T-cell (primary cell): ENCODE results near the gene PTAR1. TPM values are rescaled to one million over a fixed set of nuclear protein-coding genes. Genes with fewer than 3 reads are reported as not detected.

ENCODE experiments used
- ATAC-seq, 4 experiments: fragments of 200-7000 bp in 3 of 4; fragments of 150-1000 bp in 1 of 4; cut with Tn5 transposase; replicated peaks in 1 of 4; 1 replicate in 3 of 4; 2 replicates in 1 of 4; pipeline ENCODE4 v1.10.0; 2021; ENCODE audit warnings: moderate library complexity in 3 of 4, mild to moderate bottlenecking in 2 of 4, moderate number of reproducible peaks in 1 of 4
- CTCF ChIA-PET, 2 donors: fragments of 300-600 bp; sonication (Branson Sonifier 250); formaldehyde crosslinking; loops; one replicate each; lab custom pipeline; 2022; ENCODE audit warnings: antibody characterized with exemption in 2 of 2; lab: Charles Lee
- POLR2A ChIA-PET, 2 donors: fragments of 300-600 bp; sonication (Branson Sonifier 250); formaldehyde crosslinking; loops; one replicate each; lab custom pipeline; 2022; ENCODE audit warnings: antibody characterized with exemption in 2 of 2; lab: Charles Lee
- DNase-seq, 35 experiments: peaks; one replicate each; pipeline versions ENCODE4 v3.0.0 to v3.0.0-alpha.2; 2013 to 2023
- H3K27ac ChIP-seq: one replicate; pipeline ENCODE4 v1.5.1; 2013; ENCODE audit warnings: low read length
- H3K27me3 ChIP-seq, 2 experiments: replicated peaks in 1 of 2; 1 replicate in 1 of 2; 2 replicates in 1 of 2; pipeline versions ENCODE4 v1.6.1 to v1.7.0; 2013; ENCODE audit warnings: low read length in 1 of 2, mixed read lengths in 1 of 2; ENCODE audit not compliant: control insufficient read depth in 2 of 2, insufficient read depth in 2 of 2; ENCODE audit errors: extremely low read depth in 1 of 2
- H3K36me3 ChIP-seq, 2 donors: 1 replicate in 1 of 2; 2 replicates in 1 of 2; pipeline versions ENCODE4 v1.6.1 to v1.7.0; 2013; ENCODE audit warnings: low read length in 1 of 2; ENCODE audit not compliant: control insufficient read depth in 2 of 2, insufficient read depth in 1 of 2; ENCODE audit errors: extremely low read depth in 1 of 2
- H3K4me1 ChIP-seq, 2 experiments: 1 replicate in 1 of 2; 2 replicates in 1 of 2; pipeline versions ENCODE4 v1.6.1 to v1.7.0; 2013; ENCODE audit warnings: low read length in 2 of 2, mixed read lengths in 1 of 2; ENCODE audit not compliant: insufficient read depth in 2 of 2, control insufficient read depth in 1 of 2; ENCODE audit errors: extremely low read depth in 1 of 2
- H3K4me3 ChIP-seq, 2 donors: 1 replicate in 1 of 2; 2 replicates in 1 of 2; pipeline versions ENCODE4 v1.5.1 to v1.7.0; 2013; ENCODE audit warnings: mild to moderate bottlenecking in 2 of 2, low read length in 1 of 2, moderate library complexity in 1 of 2; ENCODE audit not compliant: control insufficient read depth in 1 of 2; ENCODE audit errors: extremely low read depth in 1 of 2
- H3K9me3 ChIP-seq: 2 replicates; pipeline ENCODE4 v1.7.0; 2013
- H3K27ac Mint-ChIP-seq, 2 donors: one replicate each; pipeline ENCODE4 v1.8.0; 2020 to 2021; ENCODE audit warnings: mild to moderate bottlenecking in 2 of 2, mixed read lengths in 2 of 2
- H3K27me3 Mint-ChIP-seq, 2 donors: one replicate each; pipeline ENCODE4 v1.8.0; 2021 to 2022; ENCODE audit warnings: mixed read lengths in 2 of 2
- H3K36me3 Mint-ChIP-seq: one replicate; pipeline ENCODE4 v1.8.0; 2021; ENCODE audit warnings: mixed read lengths
- H3K4me1 Mint-ChIP-seq, 3 donors: one replicate each; pipeline ENCODE4 v1.8.0; 2020 to 2022; ENCODE audit warnings: mixed read lengths in 3 of 3, mild to moderate bottlenecking in 1 of 3
- H3K4me3 Mint-ChIP-seq, 3 donors: one replicate each; pipeline ENCODE4 v1.8.0; 2020 to 2022; ENCODE audit warnings: mild to moderate bottlenecking in 3 of 3, mixed read lengths in 3 of 3, moderate library complexity in 3 of 3
- H3K9me3 Mint-ChIP-seq, 3 donors: one replicate each; pipeline ENCODE4 v1.8.0; 2020 to 2022; ENCODE audit warnings: mixed read lengths in 3 of 3
- WGBS: methylation state at CpG from one replicate; pipeline ENCODE4 v1.1.5; 2013; ENCODE audit warnings: missing lambda C conversion rate; ENCODE audit not compliant: insufficient coverage; 5-methylcytosine and 5-hydroxymethylcytosine counted together
- total RNA-seq, 35 experiments: library from RNA in 6 of 35; stranded (reverse) in 6 of 35; fragments of 120-200 nt in 1 of 35; gene quantifications; one replicate each; pipeline versions ENCODE4 v1.2.1 to v1.2.4 and lab custom pipeline; 2013 to 2026

Gene PTAR1
- total RNA-seq, 5 donors from 2014 or later (not counting 1 experiment from before 2014, with no cell fraction given): 57.4 to 90.5 (median 67.6) TPM

DNA sequence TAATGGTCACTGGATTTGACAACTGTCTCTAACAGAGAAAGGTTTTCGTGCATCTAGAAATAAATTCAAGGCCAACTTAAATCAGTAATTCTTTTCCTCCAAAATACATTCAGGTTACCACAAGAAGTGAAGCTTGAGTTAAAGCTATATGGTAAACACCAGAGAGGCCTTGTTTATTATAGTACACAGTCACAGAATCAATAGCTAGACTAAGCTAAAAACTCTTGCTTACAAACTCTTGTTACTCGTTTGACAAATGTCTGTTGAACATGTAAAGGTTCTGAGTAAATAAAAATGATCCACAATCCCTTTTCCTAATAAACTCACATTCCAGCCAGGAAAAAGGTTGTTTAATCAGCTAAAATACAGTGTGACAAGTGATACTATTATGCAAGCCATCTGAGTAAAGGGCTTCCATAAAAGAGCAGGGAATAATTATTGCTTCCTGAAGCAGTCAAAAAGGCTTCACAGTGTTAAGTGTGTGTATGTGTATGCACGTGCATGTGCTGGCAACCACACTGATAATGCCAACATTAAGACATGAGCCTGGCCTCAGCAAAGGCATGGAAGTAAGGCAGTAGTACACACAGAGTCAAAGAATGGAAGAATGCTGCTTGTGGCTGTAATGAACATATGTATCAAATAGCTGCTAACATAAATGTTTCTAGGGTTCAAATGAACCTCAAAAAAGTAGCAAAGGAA is 12.8 kb downstream of the PTAR1 start:
- H3K36me3 ChIP-seq: peaks cover 0 to 31% of the 10 kb centered on the region in 2 donors
- H3K9me3 ChIP-seq: no peaks in the 10 kb centered on the region
- no peaks in the 10 kb centered on the region for H3K27me3 ChIP-seq
- 83% methylated on average over 1 of the region's 3 CpGs for WGBS
- Mint-ChIP-seq H3K27ac (no peak overlapping the region), H3K36me3 (peaks cover 56% of the 10 kb centered on the region), H3K4me3 (no peak overlapping the region), H3K4me1 (peaks cover 48 to 64% (median 58%) of the 10 kb centered on the region in 3 donors), H3K9me3 (no peaks in the 10 kb centered on the region), H3K27me3 (no peaks in the 10 kb centered on the region)
- DNase-seq (no peak), ATAC-seq (no peak)
- ChIA-PET POLR2A (interaction anchor here (0.5 to 0.6 kb wide), 2 partner anchors 12 to 13 kb away, joined by 3 read pairs; no protein-coding TSS in a partner anchor), CTCF (no interaction called here)
- H3K27ac ChIP-seq: no peak overlapping the region
- peaks cover 0 to 10% of the 10 kb centered on the region in 2 experiments for H3K4me1 ChIP-seq
- no peak overlapping the region for H3K4me3 ChIP-seq

DNA sequence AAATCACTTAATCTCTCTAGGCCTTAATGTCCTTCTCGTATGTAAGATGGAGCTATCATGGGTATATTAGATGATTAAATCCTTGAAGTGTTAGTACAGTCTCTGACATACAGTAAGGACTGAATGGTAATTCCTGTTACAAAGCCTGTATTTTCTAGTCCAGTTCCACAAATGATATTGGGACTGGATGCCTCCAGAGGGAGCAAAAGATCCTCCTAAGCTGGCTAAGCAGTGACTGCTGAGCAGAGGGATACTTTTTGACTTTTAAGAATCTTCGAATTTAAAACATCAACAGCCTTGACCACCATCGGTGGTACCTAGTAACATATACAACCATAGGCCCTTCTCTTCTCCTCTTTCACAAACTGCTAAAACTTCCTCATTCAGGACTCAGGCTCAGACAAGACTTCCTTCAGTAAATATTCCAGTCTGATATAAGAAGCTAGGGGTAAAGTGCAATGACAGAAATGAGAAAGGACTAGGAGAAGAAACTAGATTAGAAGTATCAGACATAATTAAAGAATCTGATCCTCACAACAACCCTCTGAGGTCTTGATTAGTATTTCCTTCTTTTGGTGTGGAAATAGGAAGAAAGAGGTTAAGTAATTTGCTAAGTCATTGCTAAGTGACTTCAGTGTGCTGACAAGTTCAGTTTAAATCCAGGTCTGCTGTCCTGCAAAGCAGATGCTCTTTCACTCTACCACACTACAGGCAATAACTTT is 13.9 kb downstream of the PTAR1 start:
- ChIA-PET CTCF (no interaction called here), POLR2A (no interaction called here)
- H3K4me1 ChIP-seq: peaks cover 0 to 10% of the 10 kb centered on the region in 2 experiments
- H3K27me3 ChIP-seq: no peaks in the 10 kb centered on the region
- H3K27ac ChIP-seq: no peak overlapping the region
- ATAC-seq (no peak), DNase-seq (no peak)
- peaks cover 46 to 59% (median 56%) of the 10 kb centered on the region in 3 donors for H3K4me1 Mint-ChIP-seq
- H3K9me3 ChIP-seq: no peaks in the 10 kb centered on the region
- peaks cover 0 to 32% of the 10 kb centered on the region in 2 donors for H3K36me3 ChIP-seq
- no peak overlapping the region for H3K27ac Mint-ChIP-seq
- H3K9me3 Mint-ChIP-seq: no peaks in the 10 kb centered on the region
- H3K27me3 Mint-ChIP-seq: no peaks in the 10 kb centered on the region
- H3K4me3 ChIP-seq: no peak overlapping the region
- no peak overlapping the region for H3K4me3 Mint-ChIP-seq
- WGBS: 80% methylated on average over 1 of the region's 3 CpGs
- H3K36me3 Mint-ChIP-seq: peaks cover 65% of the 10 kb centered on the region

DNA sequence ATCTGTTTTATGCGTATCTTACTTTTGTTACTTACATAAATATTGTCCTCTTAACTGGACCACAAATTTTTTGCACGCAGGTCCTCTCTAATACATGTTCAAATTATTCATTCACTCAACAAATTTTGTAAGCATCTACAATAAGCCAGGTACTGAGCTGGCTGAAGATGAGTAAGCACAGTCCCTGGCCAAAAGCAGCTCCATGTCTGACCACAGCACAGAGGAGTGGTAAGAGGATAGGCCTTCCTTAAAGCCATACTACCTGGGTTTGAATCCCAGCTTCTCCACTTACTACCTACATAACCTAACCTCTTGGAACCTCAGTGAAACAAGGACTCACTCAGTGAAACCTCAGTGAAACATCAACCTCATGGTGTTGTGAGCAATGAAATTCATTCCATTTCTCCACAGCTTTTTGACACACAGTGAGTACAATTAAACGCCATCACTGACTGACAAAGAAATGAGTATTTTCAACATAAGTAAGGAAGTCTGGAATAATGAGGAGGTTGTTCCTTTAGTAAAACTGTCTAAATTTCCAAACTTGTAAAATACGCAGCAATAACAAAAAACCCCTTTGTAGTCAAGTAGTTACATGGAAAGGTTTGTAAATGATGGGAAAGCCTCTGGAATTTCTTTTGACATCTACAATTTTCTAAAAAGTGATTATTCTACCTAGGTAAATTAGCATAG is 15.0 kb downstream of the PTAR1 start:
- Mint-ChIP-seq H3K9me3 (no peaks in the 10 kb centered on the region), H3K36me3 (peaks cover 63% of the 10 kb centered on the region), H3K4me3 (no peak overlapping the region), H3K4me1 (peaks cover 46 to 53% (median 48%) of the 10 kb centered on the region in 3 donors), H3K27me3 (no peaks in the 10 kb centered on the region), H3K27ac (no peak overlapping the region)
- DNase-seq (no peak), ATAC-seq (no peak)
- H3K9me3 ChIP-seq: no peaks in the 10 kb centered on the region
- H3K36me3 ChIP-seq: peaks cover 0 to 26% of the 10 kb centered on the region in 2 donors
- CTCF ChIA-PET: interaction anchor here (0.5 to 0.6 kb wide), 2 partner anchors 17 to 890 kb away, joined by 3 to 5 read pairs; no protein-coding TSS in a partner anchor
- POLR2A ChIA-PET: no interaction called here
- H3K4me1 ChIP-seq: peaks cover 0 to 10% of the 10 kb centered on the region in 2 experiments
- WGBS: 100% methylated on average over 2 of the region's 4 CpGs
- H3K4me3 ChIP-seq: no peak overlapping the region
- no peaks in the 10 kb centered on the region for H3K27me3 ChIP-seq
- no peak overlapping the region for H3K27ac ChIP-seq

DNA sequence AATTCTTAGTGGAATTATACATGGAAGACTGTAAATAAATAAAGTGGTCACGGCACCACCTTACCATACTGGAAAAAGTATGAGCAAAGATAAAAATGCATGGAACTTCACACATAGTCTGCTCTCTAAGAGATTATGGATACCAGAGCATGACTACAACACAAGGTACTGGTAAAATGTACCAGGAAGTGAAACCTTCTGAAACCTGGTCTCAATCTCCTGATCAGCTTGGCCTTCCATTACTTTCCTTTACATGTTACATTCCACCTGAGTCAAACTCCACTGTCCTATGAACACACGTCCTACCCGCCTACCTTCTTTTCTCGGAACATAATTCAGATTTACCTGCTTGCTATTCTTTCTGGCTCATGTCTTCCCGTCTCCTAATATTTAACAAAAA is 15.9 kb downstream of the PTAR1 start:
- no peaks in the 10 kb centered on the region for H3K27me3 ChIP-seq
- peaks cover 0 to 19% of the 10 kb centered on the region in 2 donors for H3K36me3 ChIP-seq
- peaks cover 0 to 10% of the 10 kb centered on the region in 2 experiments for H3K4me1 ChIP-seq
- no peak overlapping the region for H3K4me3 Mint-ChIP-seq
- H3K9me3 Mint-ChIP-seq: no peaks in the 10 kb centered on the region
- H3K27me3 Mint-ChIP-seq: no peaks in the 10 kb centered on the region
- ChIA-PET POLR2A (no interaction called here), CTCF (no interaction called here)
- no peaks in the 10 kb centered on the region for H3K9me3 ChIP-seq
- H3K27ac Mint-ChIP-seq: no peak overlapping the region
- no peak overlapping the region for H3K4me3 ChIP-seq
- DNase-seq: no peak
- H3K36me3 Mint-ChIP-seq: peaks cover 65% of the 10 kb centered on the region
- H3K4me1 Mint-ChIP-seq: peaks cover 46 to 47% (median 46%) of the 10 kb centered on the region in 3 donors
- ATAC-seq: no peak
- no CpG with 5 or more reads among the region's 5 CpGs for WGBS
- no peak overlapping the region for H3K27ac ChIP-seq

DNA sequence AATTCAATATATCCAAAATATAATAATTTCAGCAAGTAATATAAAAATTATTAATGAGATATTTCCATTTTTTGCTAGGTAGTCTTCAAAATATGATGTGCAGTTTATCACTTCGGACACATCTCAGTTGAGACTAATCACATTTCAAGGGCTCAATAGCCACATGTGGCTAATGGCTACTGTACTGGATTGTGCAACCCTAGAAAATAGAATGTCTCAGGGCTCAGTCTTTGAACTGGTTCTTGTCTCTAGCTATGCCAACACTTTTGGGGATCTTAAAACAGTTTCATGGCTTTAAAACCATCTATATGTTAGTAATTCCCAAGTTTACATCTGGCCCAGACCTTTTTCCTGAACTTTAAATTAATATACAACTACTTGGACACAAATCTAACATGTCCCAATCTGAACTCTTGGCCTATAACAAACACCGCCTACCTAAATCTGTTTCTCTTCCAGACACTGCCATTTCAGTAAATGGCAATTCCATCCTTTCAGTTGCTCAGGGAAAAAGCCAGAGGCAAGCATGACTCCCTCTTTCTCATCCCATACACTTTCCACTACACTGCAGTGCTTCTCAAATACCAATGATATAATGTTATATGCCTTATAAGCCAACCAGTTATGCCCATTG is 18.8 kb downstream of the PTAR1 start:
- Mint-ChIP-seq H3K27ac (no peak overlapping the region), H3K4me1 (peaks cover 23 to 29% (median 25%) of the 10 kb centered on the region in 3 donors), H3K9me3 (no peaks in the 10 kb centered on the region), H3K27me3 (no peaks in the 10 kb centered on the region), H3K36me3 (peaks cover 58% of the 10 kb centered on the region), H3K4me3 (no peak overlapping the region)
- H3K27ac ChIP-seq: no peak overlapping the region
- H3K36me3 ChIP-seq: peaks cover 0 to 13% of the 10 kb centered on the region in 2 donors
- peaks cover 0 to 10% of the 10 kb centered on the region in 2 experiments for H3K4me1 ChIP-seq
- H3K4me3 ChIP-seq: no peak overlapping the region
- DNase-seq (no peak), ATAC-seq (no peak)
- 100% methylated on average over 1 of the region's 2 CpGs for WGBS
- H3K9me3 ChIP-seq: no peaks in the 10 kb centered on the region
- POLR2A ChIA-PET: no interaction called here
- CTCF ChIA-PET: interaction anchor here (0.6 to 1.0 kb wide), 2 partner anchors 68 to 557 kb away, joined by 3 to 4 read pairs; no protein-coding TSS in a partner anchor
- no peaks in the 10 kb centered on the region for H3K27me3 ChIP-seq
